T47D (cell line): ENCODE results near the gene TTF2.

Experiments used
- DNase-seq, 2 experiments: peaks; one replicate each; pipeline versions ENCODE4 v3.0.0 to v3.0.0-alpha.2; 2011 to 2012; ENCODE audit warnings: low read depth in 1 of 2, low spot score in 1 of 2
- JUND ChIP-seq: IDR thresholded peaks from 2 replicates; pipeline ENCODE4 v1.6.1; 2012; ENCODE audit warnings: low read depth
- in situ Hi-C: cut with HindIII; loops from 2 replicates; pipeline ENCODE4 v1.10.0; 2016; ENCODE audit warnings: low sequenced_read_pairs, low pct_unique_long_range_greater_than_20kb

TTF2 gene

GRCh38 chr1:117058810-117059209 lies 1.3 kb upstream of the TTF2 start:
- in situ Hi-C loops: no loop called here
- no peak for TF ChIP-seq JUND
- DNase-seq: no peak

GRCh38 chr1:117059334-117059677 lies 820 bp upstream of the TTF2 start:
- peak; percentile 18 to 72 for DNase-seq
- in situ Hi-C loops: no loop called here
- no peak for TF ChIP-seq JUND

- peak; percentile 35 to 79 for DNase-seq
- in situ Hi-C loops: no loop called here
- TF ChIP-seq JUND: no peak
Observed at GRCh38 chr1:117060441-117061317, 553 bp downstream of the TTF2 start.

- no peak for DNase-seq
- in situ Hi-C loops: no loop called here
- TF ChIP-seq JUND: no peak
Observed at GRCh38 chr1:117061986-117062415, 1.9 kb downstream of the TTF2 start.

GRCh38 chr1:117066367-117066766 lies 6.2 kb downstream of the TTF2 start:
- in situ Hi-C loops: no loop called here
- no peak for TF ChIP-seq JUND
- no peak for DNase-seq

GRCh38 chr1:117067533-117068370 lies 7.6 kb downstream of the TTF2 start:
- peak; percentile 30 to 49 for DNase-seq
- TF ChIP-seq JUND: no peak
- in situ Hi-C loops: no loop called here

GRCh38 chr1:117068580-117068979 lies 8.5 kb downstream of the TTF2 start:
- DNase-seq: no peak
- TF ChIP-seq JUND: no peak
- in situ Hi-C loops: no loop called here

- no peak for TF ChIP-seq JUND
- in situ Hi-C loops: no loop called here
Observed at GRCh38 chr1:117069220-117069844, 9.2 kb downstream of the TTF2 start.

GRCh38 chr1:117070124-117070523 lies 10.0 kb downstream of the TTF2 start:
- no peak for DNase-seq
- in situ Hi-C loops: no loop called here
- no peak for TF ChIP-seq JUND

More at GRCh38 chr1:117069220-117069844, 9.2 kb downstream of the TTF2 start:
- no peak for DNase-seq

GRCh38 chr1:117076648-117077047 lies 16.5 kb downstream of the TTF2 start:
- no peak for DNase-seq
- no peak for TF ChIP-seq JUND
- in situ Hi-C loops: no loop called here

GRCh38 chr1:117077267-117077666 lies 17.1 kb downstream of the TTF2 start:
- TF ChIP-seq JUND: no peak
- in situ Hi-C loops: no loop called here
- no peak for DNase-seq

- in situ Hi-C loops: no loop called here
- DNase-seq: no peak
- TF ChIP-seq JUND: no peak
Observed at GRCh38 chr1:117079737-117080136, 19.6 kb downstream of the TTF2 start.

GRCh38 chr1:117084231-117084630 lies 24.1 kb downstream of the TTF2 start:
- no peak for DNase-seq
- in situ Hi-C loops: no loop called here
- no peak for TF ChIP-seq JUND
